H9 (cell line): ENCODE data around the gene RFWD3. TPM values are rescaled to one million over a fixed set of nuclear protein-coding genes. Genes with fewer than 3 reads are reported as not detected.

Experiments
- DNase-seq: peaks from one replicate; pipeline ENCODE4 v3.0.0-alpha.2; 2017
- H2AFZ ChIP-seq: one replicate; pipeline ENCODE4 v1.6.1; 2013; ENCODE audit warnings: mild to moderate bottlenecking, low read length, control low read depth, moderate library complexity
- H2AK5ac ChIP-seq: 2 replicates; pipeline ENCODE4 v1.6.1; 2013; ENCODE audit warnings: low read length, control low read depth, mixed read lengths; ENCODE audit not compliant: insufficient read length
- H2BK120ac ChIP-seq: one replicate; pipeline ENCODE4 v1.6.1; 2013; ENCODE audit warnings: low read depth, mild to moderate bottlenecking, low read length, control low read depth, inconsistent platforms; ENCODE audit not compliant: poor library complexity, severe bottlenecking
- H2BK12ac ChIP-seq: 2 replicates; pipeline ENCODE4 v1.6.1; 2013; ENCODE audit warnings: low read length, control low read depth, mixed read lengths, low read depth; ENCODE audit not compliant: insufficient read length
- H2BK15ac ChIP-seq: 2 replicates; pipeline ENCODE4 v1.6.1; 2013; ENCODE audit warnings: low read depth, low read length, control low read depth
- H2BK20ac ChIP-seq: one replicate; pipeline ENCODE4 v1.6.1; 2013; ENCODE audit warnings: low read depth, mild to moderate bottlenecking, low read length, control low read depth, inconsistent platforms; ENCODE audit not compliant: poor library complexity, severe bottlenecking
- H2BK5ac ChIP-seq: 2 replicates; pipeline ENCODE4 v1.6.1; 2013; ENCODE audit warnings: low read length, control low read depth, mixed read lengths; ENCODE audit not compliant: insufficient read length
- H3K14ac ChIP-seq: 2 replicates; pipeline ENCODE4 v1.6.1; 2013; ENCODE audit warnings: low read length, control low read depth; ENCODE audit not compliant: insufficient read depth
- H3K18ac ChIP-seq: 2 replicates; pipeline ENCODE4 v1.6.1; 2013; ENCODE audit warnings: low read depth, mild to moderate bottlenecking, mixed read lengths, low read length, control low read depth; ENCODE audit not compliant: insufficient read length
- H3K23ac ChIP-seq: 2 replicates; pipeline ENCODE4 v1.6.1; 2013; ENCODE audit warnings: low read length, control low read depth, mixed read lengths, low read depth; ENCODE audit not compliant: insufficient read length
- H3K23me2 ChIP-seq: 2 replicates; pipeline ENCODE4 v1.6.1; 2013; ENCODE audit warnings: low read depth, mild to moderate bottlenecking, mixed read lengths, low read length, control low read depth; ENCODE audit not compliant: insufficient read length, poor library complexity, severe bottlenecking
- H3K27ac ChIP-seq: 2 replicates; pipeline ENCODE4 v1.5.1; 2013; ENCODE audit warnings: low read length, control low read depth, mixed read lengths, low read depth; ENCODE audit not compliant: insufficient read length
- H3K27me3 ChIP-seq: 2 replicates; pipeline ENCODE4 v1.6.1; 2013; ENCODE audit warnings: low read length, control low read depth, inconsistent platforms; ENCODE audit not compliant: insufficient read depth
- H3K4ac ChIP-seq: 2 replicates; pipeline ENCODE4 v1.6.1; 2013; ENCODE audit warnings: low read depth, mild to moderate bottlenecking, control low read depth, inconsistent platforms, low read length, moderate library complexity
- H3K4me1 ChIP-seq: 2 replicates; pipeline ENCODE4 v1.6.1; 2013; ENCODE audit warnings: low read length, control low read depth, inconsistent platforms; ENCODE audit not compliant: insufficient read depth
- H3K4me2 ChIP-seq: 2 replicates; pipeline ENCODE4 v1.6.1; 2013; ENCODE audit warnings: low read length, control low read depth, mixed read lengths; ENCODE audit not compliant: insufficient read length, insufficient read depth
- H3K56ac ChIP-seq: 2 replicates; pipeline ENCODE4 v1.6.1; 2013; ENCODE audit warnings: low read depth, mild to moderate bottlenecking, mixed read lengths, low read length, control low read depth; ENCODE audit not compliant: insufficient read length
- H3K79me1 ChIP-seq: 2 replicates; pipeline ENCODE4 v1.6.1; 2013; ENCODE audit warnings: low read depth, mild to moderate bottlenecking, moderate library complexity, low read length, control low read depth, inconsistent platforms; ENCODE audit not compliant: insufficient read depth, poor library complexity, severe bottlenecking
- H3K79me2 ChIP-seq: 2 replicates; pipeline ENCODE4 v1.6.1; 2013; ENCODE audit warnings: low read length, control low read depth, inconsistent platforms; ENCODE audit not compliant: insufficient read depth
- H3K9ac ChIP-seq: 2 replicates; pipeline ENCODE4 v1.6.1; 2013; ENCODE audit warnings: low read length, control low read depth, mixed read lengths; ENCODE audit not compliant: insufficient read length; ENCODE audit errors: extremely low read depth
- H3K9me3 ChIP-seq: one replicate; pipeline ENCODE4 v1.6.1; 2013; ENCODE audit warnings: low read depth, low read length, inconsistent platforms; ENCODE audit not compliant: control insufficient read depth
- H3T11ph ChIP-seq: one replicate; pipeline ENCODE4 v1.6.1; 2013; ENCODE audit warnings: mild to moderate bottlenecking, low read length, control low read depth, inconsistent platforms
- H4K20me1 ChIP-seq: one replicate; pipeline ENCODE4 v1.6.1; 2013; ENCODE audit not compliant: control insufficient read depth, insufficient read length, insufficient read depth
- H4K5ac ChIP-seq: 2 replicates; pipeline ENCODE4 v1.6.1; 2013; ENCODE audit warnings: low read depth, mild to moderate bottlenecking, mixed read lengths, low read length, control low read depth; ENCODE audit not compliant: insufficient read length
- H4K8ac ChIP-seq: replicated peaks from 2 replicates; pipeline ENCODE4 v1.6.1; 2013; ENCODE audit warnings: low read length, control low read depth, mixed read lengths, low read depth; ENCODE audit not compliant: insufficient read length
- H4K91ac ChIP-seq: 2 replicates; pipeline ENCODE4 v1.6.1; 2013; ENCODE audit warnings: low read depth, mild to moderate bottlenecking, moderate library complexity, mixed read lengths, low read length, control low read depth; ENCODE audit not compliant: insufficient read length
- H3K27ac Mint-ChIP-seq, 3 experiments: 2 replicates in 2 of 3; 3 replicates in 1 of 3; pipeline ENCODE4 v1.8.0; 2020 to 2021; ENCODE audit warnings: mixed read lengths in 3 of 3, mild to moderate bottlenecking in 1 of 3, moderate library complexity in 1 of 3
- H3K27me3 Mint-ChIP-seq: 2 replicates; pipeline ENCODE4 v1.8.0; 2021; ENCODE audit warnings: low read depth, mild to moderate bottlenecking, moderate library complexity, mixed read lengths
- H3K36me3 Mint-ChIP-seq, 3 experiments: 2 replicates in 2 of 3; 3 replicates in 1 of 3; pipeline ENCODE4 v1.8.0; 2020 to 2021; ENCODE audit warnings: low read depth in 3 of 3, mixed read lengths in 3 of 3; ENCODE audit not compliant: insufficient read depth in 1 of 3
- H3K4me1 Mint-ChIP-seq, 2 experiments: 2 replicates each; pipeline ENCODE4 v1.8.0; 2020; ENCODE audit warnings: mixed read lengths in 2 of 2
- H3K4me3 Mint-ChIP-seq, 2 experiments: 2 replicates in 1 of 2; 3 replicates in 1 of 2; pipeline ENCODE4 v1.8.0; 2020 to 2021; ENCODE audit warnings: mild to moderate bottlenecking in 2 of 2, mixed read lengths in 2 of 2, moderate library complexity in 1 of 2
- H3K9me3 Mint-ChIP-seq, 2 experiments: 2 replicates in 1 of 2; 3 replicates in 1 of 2; pipeline ENCODE4 v1.8.0; 2020; ENCODE audit warnings: mild to moderate bottlenecking in 2 of 2, mixed read lengths in 2 of 2, moderate library complexity in 1 of 2
- WGBS: extraction: QIAGEN DNeasy Blood & Tissue Kit; methylation state at CpG from one replicate; pipeline ENCODE4 v1.1.7; 2013; ENCODE audit warnings: missing lambda C conversion rate, low lambda C conversion rate, mixed read lengths; ENCODE audit not compliant: insufficient read length; ENCODE audit errors: extremely low coverage; 5-methylcytosine and 5-hydroxymethylcytosine counted together
- total RNA-seq: library from RNA; stranded (reverse); gene quantifications from 2 replicates; pipeline ENCODE4 v1.2.1, GENCODE V29; 2021
- TF ChIP-seq, protein P1 (sequence below): fragments of 200-600 bp; sonication (generic); conservative IDR thresholded peaks from 3 replicates; pipeline ENCODE4 v1.8.0; 2021; ENCODE audit warnings: antibody characterized with exemption, mild to moderate bottlenecking

The RFWD3 gene
- total RNA-seq, 1 experiment from 2014 or later = 114 TPM

GRCh38 chr16:74575175-74575806 lies 91.4 kb downstream of the RFWD3 start:
- no peak overlapping the region for H2BK20ac ChIP-seq

More at GRCh38 chr16:74575175-74575806, 91.4 kb downstream of the RFWD3 start:
- no peak overlapping the region for H2AFZ ChIP-seq
- Mint-ChIP-seq H3K4me3 (no peak overlapping the region), H3K36me3 (no peaks in the 10 kb centered on the region), H3K9me3 (no peaks in the 10 kb centered on the region), H3K27ac (peak overlapping the region; percentile 5 to 49 (median 18); a peak in 4 of 7 replicates), H3K27me3 (no peaks in the 10 kb centered on the region), H3K4me1 (peaks cover 22 to 23% of the 10 kb centered on the region in 2 experiments)
- H3T11ph ChIP-seq = no peak overlapping the region
- H3K23me2 ChIP-seq = no peaks in the 10 kb centered on the region
- H2BK120ac ChIP-seq = no peak overlapping the region
- no peaks in the 10 kb centered on the region for H3K4me1 ChIP-seq
- H2BK5ac ChIP-seq = no peak overlapping the region
- peaks cover 15% of the 10 kb centered on the region for H3K79me1 ChIP-seq
- no peak overlapping the region for H3K56ac ChIP-seq
- no peaks in the 10 kb centered on the region for H3K9me3 ChIP-seq
- H3K9ac ChIP-seq = no peak overlapping the region
- peaks cover 25% of the 10 kb centered on the region; the same call in 1 of the 2 replicates for H3K79me2 ChIP-seq
- no peaks in the 10 kb centered on the region for H4K20me1 ChIP-seq
- H3K4ac ChIP-seq = no peak overlapping the region
- H4K8ac ChIP-seq = no peak overlapping the region
- H4K91ac ChIP-seq = no peak overlapping the region
- no peaks in the 10 kb centered on the region for H3K27me3 ChIP-seq
- no CpG with 5 or more reads among the region's 7 CpGs for WGBS
- H4K5ac ChIP-seq = no peak overlapping the region
- H2BK12ac ChIP-seq = no peak overlapping the region
- H3K18ac ChIP-seq = no peak overlapping the region
- H3K14ac ChIP-seq = no peak overlapping the region
- no peak overlapping the region for H3K23ac ChIP-seq
- no peak overlapping the region for H3K4me2 ChIP-seq
- TF ChIP-seq, protein P1, sequence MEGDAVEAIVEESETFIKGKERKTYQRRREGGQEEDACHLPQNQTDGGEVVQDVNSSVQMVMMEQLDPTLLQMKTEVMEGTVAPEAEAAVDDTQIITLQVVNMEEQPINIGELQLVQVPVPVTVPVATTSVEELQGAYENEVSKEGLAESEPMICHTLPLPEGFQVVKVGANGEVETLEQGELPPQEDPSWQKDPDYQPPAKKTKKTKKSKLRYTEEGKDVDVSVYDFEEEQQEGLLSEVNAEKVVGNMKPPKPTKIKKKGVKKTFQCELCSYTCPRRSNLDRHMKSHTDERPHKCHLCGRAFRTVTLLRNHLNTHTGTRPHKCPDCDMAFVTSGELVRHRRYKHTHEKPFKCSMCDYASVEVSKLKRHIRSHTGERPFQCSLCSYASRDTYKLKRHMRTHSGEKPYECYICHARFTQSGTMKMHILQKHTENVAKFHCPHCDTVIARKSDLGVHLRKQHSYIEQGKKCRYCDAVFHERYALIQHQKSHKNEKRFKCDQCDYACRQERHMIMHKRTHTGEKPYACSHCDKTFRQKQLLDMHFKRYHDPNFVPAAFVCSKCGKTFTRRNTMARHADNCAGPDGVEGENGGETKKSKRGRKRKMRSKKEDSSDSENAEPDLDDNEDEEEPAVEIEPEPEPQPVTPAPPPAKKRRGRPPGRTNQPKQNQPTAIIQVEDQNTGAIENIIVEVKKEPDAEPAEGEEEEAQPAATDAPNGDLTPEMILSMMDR = peak; percentile 12; the same call in 1 of the 3 replicates
- H3K27ac ChIP-seq = no peak overlapping the region
- no peak overlapping the region for H2AK5ac ChIP-seq
- H2BK15ac ChIP-seq = no peak overlapping the region
- no peak for DNase-seq
